NB4 (cell line): ENCODE results near the gene SYT3.

ENCODE experiments used
- POLR2A ChIP-seq: IDR thresholded peaks from 2 replicates; pipeline ENCODE4 v1.6.1; 2011; ENCODE audit warnings: mild to moderate bottlenecking; ENCODE audit not compliant: insufficient read length; ENCODE audit errors: extremely low read depth
- TF ChIP-seq, protein P1 (sequence below): IDR thresholded peaks from one replicate; pipeline ENCODE4 v1.5.1; 2012; ENCODE audit warnings: low read depth, low read length
- TF ChIP-seq, protein P2 (sequence below): IDR thresholded peaks from 2 replicates; pipeline ENCODE4 v1.6.1; 2011; ENCODE audit warnings: low read depth, low read length

DNA sequence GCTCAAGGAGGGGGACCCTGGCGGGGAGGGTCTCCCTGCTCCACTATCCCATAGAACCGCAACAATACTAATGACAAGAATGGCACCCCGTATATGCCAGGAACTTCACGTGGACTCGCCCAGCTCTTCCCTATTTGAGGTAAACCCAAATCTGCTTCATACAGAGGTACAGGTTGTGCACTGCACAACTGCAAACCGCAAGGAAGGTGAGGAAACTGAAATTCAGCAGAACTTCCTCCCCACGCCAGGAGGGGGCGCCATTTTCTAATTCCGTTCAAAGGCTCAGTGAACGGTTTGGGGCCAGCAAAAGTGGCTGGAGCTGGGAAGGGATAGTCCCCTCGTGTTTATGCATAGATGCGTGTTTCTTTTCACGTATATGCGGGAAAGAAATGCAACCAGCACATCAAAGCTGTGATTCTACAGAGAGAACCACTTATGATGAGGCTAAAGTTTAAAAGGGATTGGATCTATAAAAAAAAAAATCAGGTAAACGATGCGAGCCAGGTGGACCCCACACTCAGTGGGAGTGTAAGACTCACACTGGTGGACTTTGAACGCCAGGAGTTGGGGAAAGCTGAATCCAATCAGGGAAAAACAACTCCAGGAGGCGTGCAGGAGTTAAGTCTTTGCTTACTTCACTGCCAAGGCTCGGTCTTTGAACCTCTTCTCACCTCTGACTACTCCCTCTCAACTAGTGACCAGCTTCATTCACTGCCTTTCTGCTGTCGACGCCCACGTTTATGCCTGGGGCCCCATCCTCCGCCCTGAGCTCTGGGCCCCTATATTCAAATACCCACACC is 29.8 kb upstream of the SYT3 start:
- TF ChIP-seq, protein P1, sequence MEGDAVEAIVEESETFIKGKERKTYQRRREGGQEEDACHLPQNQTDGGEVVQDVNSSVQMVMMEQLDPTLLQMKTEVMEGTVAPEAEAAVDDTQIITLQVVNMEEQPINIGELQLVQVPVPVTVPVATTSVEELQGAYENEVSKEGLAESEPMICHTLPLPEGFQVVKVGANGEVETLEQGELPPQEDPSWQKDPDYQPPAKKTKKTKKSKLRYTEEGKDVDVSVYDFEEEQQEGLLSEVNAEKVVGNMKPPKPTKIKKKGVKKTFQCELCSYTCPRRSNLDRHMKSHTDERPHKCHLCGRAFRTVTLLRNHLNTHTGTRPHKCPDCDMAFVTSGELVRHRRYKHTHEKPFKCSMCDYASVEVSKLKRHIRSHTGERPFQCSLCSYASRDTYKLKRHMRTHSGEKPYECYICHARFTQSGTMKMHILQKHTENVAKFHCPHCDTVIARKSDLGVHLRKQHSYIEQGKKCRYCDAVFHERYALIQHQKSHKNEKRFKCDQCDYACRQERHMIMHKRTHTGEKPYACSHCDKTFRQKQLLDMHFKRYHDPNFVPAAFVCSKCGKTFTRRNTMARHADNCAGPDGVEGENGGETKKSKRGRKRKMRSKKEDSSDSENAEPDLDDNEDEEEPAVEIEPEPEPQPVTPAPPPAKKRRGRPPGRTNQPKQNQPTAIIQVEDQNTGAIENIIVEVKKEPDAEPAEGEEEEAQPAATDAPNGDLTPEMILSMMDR, result peak; percentile 73
- TF ChIP-seq POLR2A, result no peak
- TF ChIP-seq, protein P2, sequence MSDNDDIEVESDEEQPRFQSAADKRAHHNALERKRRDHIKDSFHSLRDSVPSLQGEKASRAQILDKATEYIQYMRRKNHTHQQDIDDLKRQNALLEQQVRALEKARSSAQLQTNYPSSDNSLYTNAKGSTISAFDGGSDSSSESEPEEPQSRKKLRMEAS, result no peak
